ENCODE measurements around the gene CHAF1A. TPM values are rescaled to one million over a fixed set of nuclear protein-coding genes. Genes with fewer than 3 reads are reported as not detected.

CHAF1A gene
- total RNA-seq, 1 experiment from 2014 or later: 38.1 TPM

- peak; percentile 76 for DNase-seq (ENCODE audit: low read depth)
Measured at GRCh38 chr19:4379383-4380253, 22.8 kb upstream of the CHAF1A start.

GRCh38 chr19:4380254-4380727 is 22.1 kb upstream of the CHAF1A start:
- no peak for DNase-seq (ENCODE audit: low read depth)

GRCh38 chr19:4385291-4386040 is 17.0 kb upstream of the CHAF1A start:
- no peak for DNase-seq (ENCODE audit: low read depth)

DNA sequence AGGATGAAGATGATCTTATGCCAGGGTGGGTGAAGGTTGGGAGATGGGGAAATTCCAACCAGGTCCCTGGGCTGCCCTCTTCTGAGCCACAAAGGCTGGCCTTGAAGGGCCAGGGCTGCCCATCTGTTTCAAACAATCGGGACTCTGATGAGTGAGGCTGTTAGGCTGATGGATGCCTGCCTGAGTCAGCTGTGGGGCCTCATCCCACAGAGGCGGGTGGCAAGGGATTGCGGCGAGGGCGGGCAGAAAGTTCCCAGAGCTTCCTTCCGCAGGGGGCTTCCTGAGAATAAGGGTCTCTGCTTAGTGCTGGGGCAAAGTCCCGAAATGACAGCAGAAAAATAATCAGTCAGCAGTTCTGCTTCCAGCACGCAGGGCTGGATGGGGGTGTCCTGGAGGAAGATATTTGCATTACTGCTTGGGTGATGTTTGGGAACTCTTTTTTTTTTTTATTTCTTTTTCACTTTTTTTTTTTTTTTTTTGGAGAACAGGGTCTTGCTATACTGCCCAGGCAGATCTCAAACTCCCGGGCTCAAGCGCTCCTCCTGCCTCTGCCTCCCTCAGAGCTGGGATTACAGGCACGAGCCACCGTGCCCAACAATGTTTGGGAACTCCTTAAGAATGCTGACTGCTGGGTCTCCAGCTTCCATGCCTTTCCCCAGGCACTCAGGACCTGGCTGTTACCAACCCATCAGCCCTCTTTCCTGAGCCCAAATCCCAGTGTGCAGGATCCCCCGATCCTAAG is 16.2 kb upstream of the CHAF1A start:
- no peak for DNase-seq (ENCODE audit: low read depth)

DNA sequence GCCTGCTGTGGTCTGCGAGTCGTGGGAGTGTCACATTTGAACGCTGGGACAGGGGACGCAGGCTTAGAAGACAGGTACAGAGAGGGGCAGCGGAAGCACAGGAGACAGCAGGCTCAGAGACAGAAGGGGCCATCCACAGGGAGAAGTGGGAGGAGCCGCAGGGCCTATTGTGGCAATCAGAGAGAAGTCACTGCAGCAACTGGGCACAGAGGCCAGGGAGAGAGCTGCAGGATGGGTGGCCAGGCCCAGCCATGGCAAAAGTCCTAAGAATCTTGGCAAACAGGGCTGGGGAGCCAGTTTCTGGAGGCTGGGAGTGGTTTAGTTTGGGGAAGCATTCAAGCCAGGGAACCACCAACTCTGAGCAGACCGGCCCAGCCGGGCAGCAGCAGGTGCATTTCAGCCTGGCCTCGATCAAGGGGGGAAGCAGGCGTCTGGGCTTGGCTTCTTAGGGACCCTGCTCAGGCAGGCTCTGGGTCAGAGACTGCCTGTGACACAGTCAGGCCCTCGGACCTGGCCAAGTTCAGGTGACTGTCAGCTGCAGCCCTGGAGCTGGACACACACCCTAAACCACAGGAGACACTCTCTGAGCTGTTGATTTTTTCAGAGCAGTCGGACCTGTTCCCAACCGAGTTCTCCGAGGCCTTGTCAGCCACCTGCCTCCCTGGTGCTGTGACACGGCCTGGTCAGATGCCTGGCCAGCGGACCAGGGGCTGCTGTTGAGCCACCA is 13.9 kb upstream of the CHAF1A start:
- no peak for DNase-seq (ENCODE audit: low read depth)

DNA sequence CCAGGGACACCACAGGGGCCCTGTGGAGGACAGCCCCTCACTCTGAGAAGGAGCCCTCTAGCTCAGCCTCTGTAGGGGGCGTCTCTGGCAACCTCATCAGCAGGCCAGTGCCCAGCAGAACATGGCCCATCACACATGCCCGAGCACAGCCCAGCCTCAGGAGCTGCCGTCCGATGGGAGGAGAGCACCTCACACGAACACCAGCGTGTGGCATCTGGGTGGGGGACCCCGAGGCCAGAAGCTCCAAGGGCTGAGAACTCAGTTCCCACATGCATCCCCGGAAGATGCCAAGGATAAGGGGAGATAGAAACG is 13.4 kb upstream of the CHAF1A start:
- no peak for DNase-seq (ENCODE audit: low read depth)

GRCh38 chr19:4389511-4390016 is 12.9 kb upstream of the CHAF1A start:
- no peak for DNase-seq (ENCODE audit: low read depth)

DNA sequence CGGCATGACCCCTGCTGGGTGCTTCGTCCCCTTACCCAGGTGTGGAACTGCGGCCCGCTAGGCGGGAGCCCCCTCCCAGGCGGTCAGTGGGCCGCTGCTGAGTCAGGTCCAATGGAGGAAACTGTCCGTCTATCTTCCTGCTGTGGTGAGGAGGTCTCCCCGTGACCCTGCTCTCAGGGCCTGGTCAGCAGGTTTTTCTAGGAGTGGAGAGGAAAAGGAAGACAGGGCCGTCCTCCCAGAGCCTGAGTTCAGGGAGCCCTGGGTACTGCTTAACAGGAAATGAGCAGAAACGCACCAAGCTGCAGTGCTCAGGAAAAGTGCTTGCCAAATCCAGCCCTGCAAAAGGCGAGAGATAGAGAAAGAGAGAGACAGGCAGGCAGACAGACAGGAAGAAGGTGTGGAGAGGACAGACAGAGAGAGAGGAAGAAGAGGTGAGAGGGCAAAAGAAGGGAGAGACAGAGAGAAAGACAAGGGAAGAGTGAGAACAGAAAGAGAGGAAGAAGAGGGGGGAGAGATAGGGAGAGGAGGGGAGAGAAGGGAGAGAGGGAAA is 12.3 kb upstream of the CHAF1A start:
- DNase-seq (ENCODE audit: low read depth): no peak

- no peak for DNase-seq (ENCODE audit: low read depth)
Measured at GRCh38 chr19:4390567-4391305, 11.7 kb upstream of the CHAF1A start.

DNA sequence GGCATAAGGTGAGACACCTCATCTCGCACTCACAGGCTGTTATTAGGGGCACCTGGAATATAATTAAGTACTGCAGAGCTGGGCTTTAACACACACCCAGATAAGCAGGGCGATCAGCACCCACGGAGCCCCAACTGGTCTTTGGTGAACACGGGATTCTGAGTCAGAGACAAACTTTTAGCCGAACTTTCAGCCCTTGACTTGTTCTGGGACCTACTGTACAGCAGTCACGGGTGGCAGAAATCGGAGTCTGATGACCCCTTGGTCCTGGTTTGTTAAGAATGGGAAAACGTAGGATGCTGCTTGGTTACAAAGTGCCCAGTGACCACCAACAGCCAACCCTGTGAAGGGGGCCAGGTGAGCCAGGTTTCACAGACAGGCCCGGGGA is 11.1 kb upstream of the CHAF1A start:
- no peak for DNase-seq (ENCODE audit: low read depth)

DNA sequence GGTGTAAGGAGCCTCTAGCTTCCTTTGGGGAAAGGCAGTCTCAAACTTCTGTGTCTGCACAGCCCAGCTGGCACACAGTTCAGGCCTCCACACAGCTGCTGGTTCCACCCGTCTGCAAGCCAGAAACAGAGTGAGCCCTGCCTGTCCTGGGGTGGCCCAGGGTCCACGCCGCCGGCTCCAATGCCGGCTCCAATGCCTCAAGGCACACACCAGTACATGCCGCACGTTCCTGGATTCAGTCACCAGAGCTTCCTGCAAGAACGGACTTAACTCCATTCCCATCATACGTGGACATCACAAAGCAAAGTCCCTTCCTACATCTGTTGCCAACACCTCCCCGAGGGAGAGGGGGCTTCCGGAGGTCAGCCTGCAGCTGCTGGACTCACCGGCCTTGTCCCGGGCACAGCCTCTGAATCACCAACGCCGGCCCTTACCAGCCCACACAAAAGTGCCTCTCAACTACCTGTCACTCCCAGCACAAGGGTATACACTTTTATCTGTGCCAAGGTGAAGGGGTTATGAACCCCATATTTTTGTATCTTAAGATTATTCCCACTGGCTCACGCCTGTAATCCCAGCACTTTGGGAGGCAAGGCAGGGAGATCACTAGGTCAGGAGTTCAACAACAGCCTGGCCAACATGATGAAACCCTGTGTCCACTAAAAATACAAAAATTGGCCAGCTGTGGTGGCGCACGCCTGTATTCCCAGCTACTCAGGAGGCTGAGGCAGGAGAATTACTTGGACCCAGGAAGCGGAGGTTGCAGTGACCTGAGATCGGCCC is 10.5 kb upstream of the CHAF1A start:
- no peak for DNase-seq (ENCODE audit: low read depth)

- no peak for DNase-seq (ENCODE audit: low read depth)
Measured at GRCh38 chr19:4393947-4394590, 8.4 kb upstream of the CHAF1A start.

- DNase-seq (ENCODE audit: low read depth): no peak
Measured at GRCh38 chr19:4396949-4397783, 5.3 kb upstream of the CHAF1A start.

DNA sequence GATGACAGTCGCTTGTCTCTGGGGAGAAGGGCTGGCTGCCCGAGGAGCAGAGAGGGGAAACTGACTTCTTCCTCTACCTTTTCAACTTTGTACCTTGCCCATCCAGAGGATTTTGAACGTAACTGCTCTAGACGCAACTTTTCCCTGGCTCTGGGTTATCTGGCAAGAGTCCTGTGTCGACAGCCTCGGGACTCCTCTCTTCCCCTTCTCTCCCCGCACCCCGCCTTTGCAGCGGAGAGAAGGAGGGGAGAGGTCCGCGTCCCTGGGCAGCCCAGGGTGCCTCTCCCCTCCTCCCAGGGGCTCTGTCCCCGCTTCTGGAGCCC is 2.7 kb upstream of the CHAF1A start:
- peak; percentile 48 for DNase-seq (ENCODE audit: low read depth)

- DNase-seq (ENCODE audit: low read depth): peak; percentile 77
Measured at GRCh38 chr19:4400135-4400936, 2.1 kb upstream of the CHAF1A start, which contains the start of gene SH3GL1. TSS of gene SH3GL1 (minus strand) at chr19:4400547. CDS start at chr19:4400368, 179 bp downstream.

GRCh38 chr19:4401769-4402170 is 670 bp upstream of the CHAF1A start:
- DNase-seq (ENCODE audit: low read depth): no peak

GRCh38 chr19:4403005-4403761 is 743 bp downstream of the CHAF1A start:
- DNase-seq (ENCODE audit: low read depth): no peak

Data from M059J (cell line).